Stimulated activated CD4-positive, alpha-beta T cell treated with anti-CD3 and anti-CD28 coated beads, TNF-alpha, amount 100 ng/mL, for 1 hour (primary cell): ENCODE results near the gene ARRDC4.
"Not testable (repeated sequence)": the region's sequence is repeated elsewhere in the genome, so short reads cannot be mapped to it uniquely, and the experiment has no call there.

Experiments used
- DNase-seq, 3 donors: peaks; one replicate each; pipeline ENCODE4 v3.0.0-alpha.2; 2020; ENCODE audit warnings: low read depth in 3 of 3, low spot score in 1 of 3

ARRDC4 gene

DNA sequence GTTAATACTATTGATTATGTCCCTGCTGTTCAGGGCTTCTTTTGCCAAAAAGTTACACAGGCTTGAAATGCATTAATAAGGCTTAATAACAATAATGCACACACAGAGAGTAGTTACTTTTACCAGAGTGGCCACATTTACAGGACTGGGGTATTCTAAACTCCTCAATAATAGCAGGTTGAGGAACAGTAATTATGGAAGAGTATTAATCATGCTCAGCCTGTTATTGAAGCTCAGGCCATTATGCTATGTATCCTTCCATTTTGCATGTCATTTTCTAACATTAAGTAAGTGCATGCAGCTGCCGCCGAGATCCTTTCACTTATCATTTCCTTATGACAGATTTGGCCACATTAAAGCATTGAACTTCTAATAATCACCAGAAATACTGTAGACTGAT is 5.7 kb downstream of the ARRDC4 start:
- no peak for DNase-seq

- no peak for DNase-seq
Measured at GRCh38 chr15:97966924-97967620, 6.6 kb downstream of the ARRDC4 start.

- no peak for DNase-seq
Measured at GRCh38 chr15:97967881-97968280, 7.4 kb downstream of the ARRDC4 start.

DNA sequence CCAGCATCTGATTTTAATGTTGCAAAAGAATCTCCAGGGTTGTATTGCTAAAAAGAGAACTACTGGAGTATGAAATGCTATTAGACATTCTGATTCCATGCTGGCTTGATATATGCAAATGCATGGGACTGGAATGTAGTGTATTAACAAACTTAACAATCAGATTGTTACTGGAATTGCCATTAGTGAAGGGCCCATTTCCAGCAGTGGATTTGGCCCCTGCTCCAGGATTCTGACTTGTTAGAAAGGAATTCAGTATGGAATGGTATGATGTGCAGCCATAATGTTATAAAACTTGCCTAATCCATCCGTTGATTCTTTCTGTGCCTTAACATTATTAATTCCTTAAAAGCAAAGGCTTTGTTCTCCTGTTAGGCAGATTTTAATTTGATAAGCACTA is 7.9 kb downstream of the ARRDC4 start:
- no peak for DNase-seq

DNA sequence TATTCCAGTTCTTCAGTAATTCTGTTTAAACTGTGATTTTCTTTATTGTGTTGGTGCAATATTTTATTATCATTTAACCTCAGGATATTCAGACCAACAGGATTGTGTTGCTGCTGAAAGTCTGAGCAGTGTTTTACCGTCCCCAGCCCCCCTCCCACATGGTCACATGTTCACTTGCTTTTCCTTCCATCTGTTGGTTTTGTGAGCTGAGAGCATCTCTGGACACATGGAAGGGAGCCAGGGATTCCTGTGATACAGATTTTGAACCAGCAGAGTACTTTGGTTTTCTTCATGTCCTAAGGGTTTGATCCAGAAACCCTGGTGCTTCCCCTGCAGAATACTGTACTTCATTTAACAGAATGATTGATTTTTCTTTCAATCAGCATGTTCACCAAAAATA is 11.9 kb downstream of the ARRDC4 start:
- DNase-seq, result no peak

DNA sequence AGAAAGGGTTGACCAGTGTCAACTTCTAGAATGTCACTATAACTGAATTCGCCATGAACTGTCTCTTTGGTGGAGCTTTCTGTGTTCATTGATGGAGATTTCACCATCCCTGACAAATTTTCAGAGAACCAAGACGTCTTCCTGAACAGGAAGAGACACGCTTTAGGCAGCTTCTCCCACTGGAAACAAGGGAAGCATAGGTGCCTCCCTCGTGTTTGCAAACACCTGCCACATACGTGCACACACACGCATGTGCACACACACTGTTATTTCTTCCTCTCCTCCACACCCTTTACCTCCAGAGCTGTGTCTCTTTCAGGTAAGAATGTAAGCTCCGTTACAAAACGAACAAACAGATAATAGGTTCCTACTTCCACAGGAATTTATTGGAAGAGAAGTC is 15.6 kb downstream of the ARRDC4 start:
- no peak for DNase-seq

DNA sequence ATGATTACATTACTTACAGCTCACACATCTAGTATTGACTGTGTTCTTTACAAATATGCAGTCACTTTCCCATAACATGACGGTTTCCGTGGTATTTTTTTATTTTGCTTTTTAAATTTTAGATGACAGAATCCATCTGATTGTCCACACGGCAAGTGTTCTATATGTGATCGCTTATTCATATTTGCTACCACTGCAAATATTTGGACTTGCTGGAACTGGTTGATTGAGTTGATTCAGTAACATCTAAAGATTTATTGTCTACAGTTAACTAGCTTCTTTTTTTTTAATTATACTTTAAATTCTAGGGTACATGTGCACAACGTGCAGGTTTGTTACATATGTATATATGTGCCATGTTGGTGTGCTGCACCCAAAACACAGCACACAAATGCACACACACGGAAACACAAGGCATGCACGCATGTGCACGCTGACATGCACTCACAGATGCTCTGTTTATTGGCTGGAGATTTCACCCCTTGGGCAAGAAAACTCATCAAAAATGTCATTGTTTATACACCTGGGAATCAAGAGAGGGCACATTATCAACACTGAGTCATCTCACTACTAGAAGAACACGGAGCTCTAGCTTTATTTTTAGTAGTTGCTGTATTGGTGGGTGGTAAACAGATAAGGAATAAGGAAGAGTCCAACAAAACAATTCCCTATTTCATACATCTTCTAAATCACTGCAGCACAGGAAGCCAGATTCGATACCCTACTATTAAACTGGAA is 16.4 kb downstream of the ARRDC4 start:
- no peak for DNase-seq

GRCh38 chr15:97977734-97978133 is 17.2 kb downstream of the ARRDC4 start:
- DNase-seq, result no peak

GRCh38 chr15:97978401-97979139 is 18.1 kb downstream of the ARRDC4 start:
- no peak for DNase-seq

DNA sequence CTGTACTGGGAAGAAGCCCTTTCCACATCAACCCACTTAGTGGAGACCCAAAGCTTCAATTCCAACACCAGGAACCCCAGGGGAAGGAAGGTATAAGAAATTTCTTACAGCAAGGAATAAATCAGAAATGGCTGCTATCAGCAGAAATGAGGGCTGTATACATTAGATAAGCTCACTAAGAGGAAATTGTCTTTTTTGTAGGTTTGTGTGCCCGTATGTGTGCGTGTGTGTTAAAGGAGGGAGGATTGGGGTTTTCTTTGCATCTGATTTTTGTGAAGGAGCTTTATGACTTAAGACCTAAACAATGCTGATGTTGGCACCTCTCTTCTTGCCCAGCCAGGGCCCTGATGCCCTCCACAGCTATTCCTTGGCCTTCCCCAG is 18.6 kb downstream of the ARRDC4 start:
- DNase-seq, result no peak

DNA sequence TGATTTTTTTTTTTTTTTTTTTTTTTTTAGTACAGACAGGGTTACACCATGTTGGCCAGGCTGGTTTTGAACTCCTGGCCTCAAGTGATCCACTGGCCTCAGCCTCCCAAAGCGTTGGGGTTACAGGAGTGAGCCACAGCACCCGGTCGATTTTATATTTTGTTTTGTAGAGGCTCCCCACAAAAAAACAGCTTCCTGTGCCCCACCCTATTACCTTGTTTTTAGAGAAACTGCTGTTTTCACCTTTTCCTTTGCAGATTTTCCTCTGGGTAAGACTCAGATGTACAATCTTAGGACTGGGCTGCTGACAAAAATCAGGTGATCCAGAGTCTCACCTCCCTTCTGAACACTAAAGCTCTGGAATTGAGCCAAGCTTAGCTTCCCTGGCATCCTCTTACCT is 20.6 kb downstream of the ARRDC4 start:
- no peak for DNase-seq

DNA sequence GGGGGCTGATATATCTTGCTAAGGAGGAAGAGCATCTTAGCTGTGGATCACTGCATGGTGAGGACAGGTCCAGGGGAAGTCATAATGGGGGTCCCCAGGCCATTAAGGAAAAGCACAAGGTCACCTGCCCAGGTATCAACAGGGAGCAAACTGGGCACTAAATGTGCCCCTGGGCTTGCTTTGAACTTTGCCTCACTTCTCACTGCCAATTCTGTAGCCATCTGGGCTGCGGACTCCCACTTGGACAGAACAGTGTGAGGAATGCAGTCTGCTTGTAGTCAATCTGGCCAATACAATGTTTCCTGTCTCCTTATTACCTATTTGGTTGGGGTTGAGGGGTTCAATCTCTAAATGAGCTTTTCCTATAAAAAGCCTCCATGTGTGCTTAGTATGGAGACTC is 21.3 kb downstream of the ARRDC4 start:
- DNase-seq, result no peak

GRCh38 chr15:97984157-97984556 is 23.7 kb downstream of the ARRDC4 start:
- no peak for DNase-seq

- not testable (repeated sequence) for DNase-seq
Measured at GRCh38 chr15:97985979-97986378, 25.5 kb downstream of the ARRDC4 start.

DNA sequence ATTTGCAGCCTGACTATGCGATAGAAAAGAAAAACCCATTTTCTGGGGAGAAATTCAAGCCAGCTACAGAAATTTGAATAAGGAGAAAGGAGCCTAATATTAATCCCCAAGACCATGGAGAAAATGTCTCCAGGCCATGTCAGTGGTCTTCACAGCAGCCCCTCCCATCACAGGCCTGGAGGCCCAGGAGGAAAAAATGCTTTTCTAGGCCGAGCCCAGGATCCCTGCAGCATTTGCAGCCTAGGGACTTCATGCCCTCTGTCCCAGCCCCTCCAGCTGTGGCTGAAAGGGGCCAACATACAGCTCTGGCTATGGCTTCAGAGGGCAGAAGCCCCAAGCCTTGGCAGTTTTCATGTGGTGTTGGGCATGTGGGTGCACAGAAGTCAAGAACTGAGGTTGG is 26.3 kb downstream of the ARRDC4 start:
- DNase-seq, result no peak

- DNase-seq, result no peak
Measured at GRCh38 chr15:97989299-97989698, 28.8 kb downstream of the ARRDC4 start.

DNA sequence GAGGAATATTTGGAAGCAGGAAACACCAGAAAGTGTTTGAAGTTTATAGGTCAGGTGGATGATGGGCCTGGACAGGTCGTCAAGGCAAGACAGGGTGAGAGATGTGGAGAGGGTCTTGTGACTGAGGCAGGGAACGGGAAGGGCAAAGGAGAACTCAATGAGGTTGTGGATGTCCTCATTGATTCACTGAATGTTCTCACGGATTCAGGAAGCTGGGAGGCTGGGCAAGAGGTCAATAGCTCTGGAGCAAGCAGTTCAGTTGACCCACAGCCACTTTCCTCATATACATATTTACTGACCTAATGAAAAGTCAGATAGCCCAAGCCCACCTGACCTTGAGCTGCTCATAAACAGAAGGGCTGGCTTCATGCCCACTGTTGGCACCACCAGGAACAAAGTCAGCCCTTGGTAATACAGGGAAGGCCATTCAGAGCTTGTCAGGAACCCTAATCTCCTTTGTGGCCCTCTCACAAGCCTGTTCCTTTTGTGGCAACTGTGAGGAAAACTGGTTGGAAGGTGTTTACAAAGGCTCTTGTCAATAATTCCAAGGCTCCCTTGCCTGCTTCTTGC is 31.6 kb downstream of the ARRDC4 start:
- DNase-seq, result no peak

GRCh38 chr15:97992823-97993222 is 32.3 kb downstream of the ARRDC4 start:
- no peak for DNase-seq

GRCh38 chr15:97993310-97993738 is 32.8 kb downstream of the ARRDC4 start:
- DNase-seq, result no peak

DNA sequence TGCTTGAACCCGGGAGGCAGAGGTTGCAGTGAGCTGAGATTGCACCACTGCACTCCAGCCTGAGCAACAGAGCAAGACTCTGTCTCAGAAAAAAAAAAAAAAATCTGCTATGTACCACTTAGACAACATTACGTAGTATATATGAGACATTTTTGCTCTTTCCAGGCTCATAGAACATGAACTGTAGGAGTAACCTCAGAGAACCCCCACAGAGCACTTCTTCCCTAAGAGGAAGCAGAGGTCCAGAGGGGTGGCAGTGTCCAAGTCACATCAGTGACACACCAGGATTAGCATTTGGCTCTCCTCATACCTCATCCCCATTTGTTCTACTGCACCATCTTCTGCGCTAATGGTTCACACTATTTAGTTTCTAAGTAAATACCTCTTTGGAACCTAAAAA is 33.7 kb downstream of the ARRDC4 start:
- no peak for DNase-seq

DNA sequence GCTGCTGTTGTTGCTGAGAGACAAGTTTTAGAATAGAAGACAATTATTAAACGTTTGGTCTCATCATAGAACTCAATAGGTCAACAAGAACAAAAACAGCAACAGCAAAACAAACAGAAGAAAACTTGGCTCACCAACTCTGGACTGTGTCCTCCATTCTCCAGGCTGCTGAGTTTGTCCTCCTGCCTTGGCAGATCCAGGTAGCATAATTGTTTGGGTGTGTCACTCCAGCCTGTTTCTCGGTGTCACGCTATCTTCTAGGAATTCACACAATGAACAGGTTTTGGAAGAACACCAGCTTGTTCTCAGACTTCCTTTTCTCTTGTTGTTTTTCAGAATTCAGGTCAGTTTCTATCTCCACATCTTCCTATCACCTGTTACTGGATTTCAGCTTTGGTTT is 34.7 kb downstream of the ARRDC4 start:
- DNase-seq, result no peak
